Panc1 (cell line): ENCODE measurements around the gene CHCHD6. TPM values are rescaled to one million over a fixed set of nuclear protein-coding genes. Genes with fewer than 3 reads are reported as not detected.
"Not testable (repeated sequence)": the region's sequence is repeated elsewhere in the genome, so short reads cannot be mapped to it uniquely, and the experiment has no call there.

ENCODE experiments used
- ATAC-seq: fragments of 200-7000 bp; cut with Tn5 transposase; 2 replicates; pipeline ENCODE4 v1.9.1; 2020; ENCODE audit warnings: mild to moderate bottlenecking, moderate library complexity
- BruUV-seq: library from RNA; stranded (reverse); fragments of 400-500 nt; replicated peaks from 2 replicates; lab custom pipeline; 2021; lab: Mats Ljungman, UMichigan
- CTCF ChIA-PET: fragments of 300-600 bp; sonication (Branson Sonifier 250); formaldehyde crosslinking; loops from one replicate; lab custom pipeline; 2022; ENCODE audit warnings: antibody characterized with exemption; lab: Charles Lee
- POLR2A ChIA-PET: fragments of 300-600 bp; sonication (Branson Sonifier 250); formaldehyde crosslinking; loops from one replicate; lab custom pipeline; 2022; ENCODE audit warnings: antibody characterized with exemption; lab: Charles Lee
- DNase-seq: peaks from one replicate; pipeline ENCODE4 v3.0.0-alpha.2; 2010; ENCODE audit warnings: low read depth, low spot score
- H3K27ac ChIP-seq: 2 replicates; pipeline ENCODE4 v1.5.1; 2011; ENCODE audit warnings: mild to moderate bottlenecking, low read length, inconsistent platforms
- H3K27me3 ChIP-seq: fragments of 200-500 bp; sonication (Bioruptor generic); 2 replicates; pipeline ENCODE4 v1.6.0; 2014; ENCODE audit warnings: low read length, inconsistent platforms; ENCODE audit not compliant: control insufficient read depth, insufficient read depth
- H3K36me3 ChIP-seq: fragments of 200-500 bp; sonication (Bioruptor generic); 2 replicates; pipeline ENCODE4 v1.5.1; 2014; ENCODE audit warnings: inconsistent platforms, mild to moderate bottlenecking, low read length, moderate library complexity; ENCODE audit not compliant: control insufficient read depth, insufficient read depth
- H3K4me1 ChIP-seq: 2 replicates; pipeline ENCODE4 v1.5.1; 2011; ENCODE audit warnings: inconsistent platforms, mild to moderate bottlenecking, low read length, moderate library complexity; ENCODE audit not compliant: control insufficient read depth, insufficient read depth
- H3K4me3 ChIP-seq, 2 experiments: 2 replicates each; pipeline ENCODE4 v1.5.1; 2011 to 2012; ENCODE audit warnings: low read depth in 2 of 2, low read length in 2 of 2, mild to moderate bottlenecking in 2 of 2, inconsistent platforms in 1 of 2, moderate library complexity in 1 of 2
- H3K9me3 ChIP-seq: fragments of 200-500 bp; sonication (Bioruptor generic); 2 replicates; pipeline ENCODE4 v1.5.1; 2014; ENCODE audit warnings: low read depth, mild to moderate bottlenecking, inconsistent platforms, low read length, moderate library complexity; ENCODE audit not compliant: control insufficient read depth, insufficient read depth
- POLR2AphosphoS5 ChIP-seq: IDR thresholded peaks from 2 replicates; pipeline ENCODE4 v1.6.1; 2012; ENCODE audit warnings: mild to moderate bottlenecking, low read depth, low read length, moderate library complexity
- SIN3A ChIP-seq: IDR thresholded peaks from 2 replicates; pipeline ENCODE4 v1.6.1; 2012; ENCODE audit warnings: low read depth, mild to moderate bottlenecking, low read length, moderate library complexity, borderline replicate concordance; ENCODE audit not compliant: insufficient read depth
- TCF7L2 ChIP-seq: IDR thresholded peaks from 2 replicates; pipeline ENCODE4 v1.6.1; 2011; ENCODE audit warnings: mild to moderate bottlenecking, low read depth, low read length, inconsistent platforms
- in situ Hi-C: cut with HindIII; loops from 2 replicates; pipeline ENCODE4 v1.10.0; 2016; ENCODE audit warnings: low sequenced_read_pairs, low pct_unique_long_range_greater_than_20kb
- intact Hi-C: fragments of 100-400 bp; cut with micrococcal nuclease; formaldehyde crosslinking; loops from one replicate; pipeline ENCODE4 v1.10.0; 2022; ENCODE audit not compliant: unreplicated experiment
- total RNA-seq: library from RNA; stranded (reverse); gene quantifications from one replicate; pipeline ENCODE4 v1.2.1, GENCODE V29; 2021; ENCODE audit not compliant: unreplicated experiment
- TF ChIP-seq, protein P1 (sequence below): fragments of 450-650 bp; IDR thresholded peaks from 2 replicates; pipeline ENCODE4 v1.5.1; 2017; ENCODE audit warnings: mild to moderate bottlenecking
- TF ChIP-seq, protein P2 (sequence below), 2 experiments: IDR thresholded peaks; 2 replicates each; pipeline ENCODE4 v1.6.1; 2011 to 2012; ENCODE audit warnings: low read depth in 2 of 2, control low read depth in 1 of 2, low read length in 1 of 2, mild to moderate bottlenecking in 1 of 2, moderate library complexity in 1 of 2; ENCODE audit not compliant: insufficient read depth in 1 of 2

CHCHD6 gene
- total RNA-seq, 1 experiment from 2014 or later = 31.5 TPM

DNA sequence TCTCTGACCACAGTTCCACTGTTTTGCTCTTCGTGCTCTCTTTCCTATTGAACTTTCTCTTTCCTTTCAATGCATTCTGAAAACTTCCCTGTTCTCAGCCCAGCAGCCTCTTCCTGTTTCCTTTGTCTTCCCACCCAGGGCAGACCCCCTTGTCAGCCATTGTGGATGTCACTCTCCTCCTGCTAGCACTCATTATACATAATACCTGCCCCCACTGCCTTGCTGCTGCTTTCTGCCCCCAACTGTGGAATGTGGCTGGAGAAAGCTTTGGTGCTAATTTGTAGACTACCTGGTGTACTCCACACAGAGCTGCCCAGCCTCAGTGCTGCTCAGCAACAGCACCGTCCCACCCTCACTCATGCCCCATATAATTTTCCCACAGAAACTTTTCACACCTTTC, 80.2 kb downstream of the CHCHD6 start:
- CTCF ChIA-PET = no interaction called here
- no peak for TF ChIP-seq POLR2AphosphoS5
- TF ChIP-seq, protein P1, sequence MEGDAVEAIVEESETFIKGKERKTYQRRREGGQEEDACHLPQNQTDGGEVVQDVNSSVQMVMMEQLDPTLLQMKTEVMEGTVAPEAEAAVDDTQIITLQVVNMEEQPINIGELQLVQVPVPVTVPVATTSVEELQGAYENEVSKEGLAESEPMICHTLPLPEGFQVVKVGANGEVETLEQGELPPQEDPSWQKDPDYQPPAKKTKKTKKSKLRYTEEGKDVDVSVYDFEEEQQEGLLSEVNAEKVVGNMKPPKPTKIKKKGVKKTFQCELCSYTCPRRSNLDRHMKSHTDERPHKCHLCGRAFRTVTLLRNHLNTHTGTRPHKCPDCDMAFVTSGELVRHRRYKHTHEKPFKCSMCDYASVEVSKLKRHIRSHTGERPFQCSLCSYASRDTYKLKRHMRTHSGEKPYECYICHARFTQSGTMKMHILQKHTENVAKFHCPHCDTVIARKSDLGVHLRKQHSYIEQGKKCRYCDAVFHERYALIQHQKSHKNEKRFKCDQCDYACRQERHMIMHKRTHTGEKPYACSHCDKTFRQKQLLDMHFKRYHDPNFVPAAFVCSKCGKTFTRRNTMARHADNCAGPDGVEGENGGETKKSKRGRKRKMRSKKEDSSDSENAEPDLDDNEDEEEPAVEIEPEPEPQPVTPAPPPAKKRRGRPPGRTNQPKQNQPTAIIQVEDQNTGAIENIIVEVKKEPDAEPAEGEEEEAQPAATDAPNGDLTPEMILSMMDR = no peak
- TF ChIP-seq TCF7L2 = no peak
- no peak for TF ChIP-seq SIN3A
- TF ChIP-seq, protein P2, sequence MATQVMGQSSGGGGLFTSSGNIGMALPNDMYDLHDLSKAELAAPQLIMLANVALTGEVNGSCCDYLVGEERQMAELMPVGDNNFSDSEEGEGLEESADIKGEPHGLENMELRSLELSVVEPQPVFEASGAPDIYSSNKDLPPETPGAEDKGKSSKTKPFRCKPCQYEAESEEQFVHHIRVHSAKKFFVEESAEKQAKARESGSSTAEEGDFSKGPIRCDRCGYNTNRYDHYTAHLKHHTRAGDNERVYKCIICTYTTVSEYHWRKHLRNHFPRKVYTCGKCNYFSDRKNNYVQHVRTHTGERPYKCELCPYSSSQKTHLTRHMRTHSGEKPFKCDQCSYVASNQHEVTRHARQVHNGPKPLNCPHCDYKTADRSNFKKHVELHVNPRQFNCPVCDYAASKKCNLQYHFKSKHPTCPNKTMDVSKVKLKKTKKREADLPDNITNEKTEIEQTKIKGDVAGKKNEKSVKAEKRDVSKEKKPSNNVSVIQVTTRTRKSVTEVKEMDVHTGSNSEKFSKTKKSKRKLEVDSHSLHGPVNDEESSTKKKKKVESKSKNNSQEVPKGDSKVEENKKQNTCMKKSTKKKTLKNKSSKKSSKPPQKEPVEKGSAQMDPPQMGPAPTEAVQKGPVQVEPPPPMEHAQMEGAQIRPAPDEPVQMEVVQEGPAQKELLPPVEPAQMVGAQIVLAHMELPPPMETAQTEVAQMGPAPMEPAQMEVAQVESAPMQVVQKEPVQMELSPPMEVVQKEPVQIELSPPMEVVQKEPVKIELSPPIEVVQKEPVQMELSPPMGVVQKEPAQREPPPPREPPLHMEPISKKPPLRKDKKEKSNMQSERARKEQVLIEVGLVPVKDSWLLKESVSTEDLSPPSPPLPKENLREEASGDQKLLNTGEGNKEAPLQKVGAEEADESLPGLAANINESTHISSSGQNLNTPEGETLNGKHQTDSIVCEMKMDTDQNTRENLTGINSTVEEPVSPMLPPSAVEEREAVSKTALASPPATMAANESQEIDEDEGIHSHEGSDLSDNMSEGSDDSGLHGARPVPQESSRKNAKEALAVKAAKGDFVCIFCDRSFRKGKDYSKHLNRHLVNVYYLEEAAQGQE (IDR thresholded peaks at IDR 0.05; ENCODE audit: insufficient read depth in 1 of 2, low read depth in 2 of 2, low read length in 1 of 2) = no peak

DNA sequence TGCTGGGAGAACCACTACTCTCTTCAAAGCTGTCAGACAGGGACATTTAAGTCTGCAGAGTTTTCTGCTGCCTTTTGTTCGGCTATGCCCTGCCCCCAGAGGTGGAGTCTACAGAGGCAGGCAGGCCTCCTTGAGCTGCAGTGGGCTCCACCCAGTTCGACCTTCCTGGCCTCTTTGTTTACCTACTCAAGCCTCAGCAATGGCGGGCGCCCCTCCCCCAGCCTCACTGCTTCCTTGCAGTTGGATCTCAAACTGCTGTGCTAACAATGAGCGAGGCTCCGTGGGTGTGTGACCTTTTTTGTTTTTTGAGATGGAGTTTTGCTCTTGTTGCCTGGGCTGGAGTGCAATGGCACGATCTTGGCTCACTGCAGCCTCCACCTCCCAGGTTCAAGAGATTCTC, 87.3 kb downstream of the CHCHD6 start:
- BruUV-seq, H3K4me1 ChIP-seq, H3K36me3 ChIP-seq, in situ Hi-C loops, POLR2A ChIA-PET, intact Hi-C loops, CTCF ChIA-PET, ATAC-seq, DNase-seq, H3K27ac ChIP-seq, H3K27me3 ChIP-seq, H3K4me3 ChIP-seq: not testable (repeated sequence)
- peaks cover 15% of the 10 kb centered on the region; the same call in 1 of the 2 replicates for H3K9me3 ChIP-seq

More for the DNA sequence above, 80.2 kb downstream of the CHCHD6 start:
- in situ Hi-C loops = no loop called here
- H3K4me3 ChIP-seq = no peak overlapping the region
- ATAC-seq (peak; percentile 56; the same call in 1 of the 2 replicates), DNase-seq (no peak)
- BruUV-seq = no TSS peak
- intact Hi-C loops = no loop called here
- no peaks in the 10 kb centered on the region for H3K9me3 ChIP-seq
- peak overlapping the region; percentile 11; the same call in 1 of the 2 replicates for H3K27ac ChIP-seq
- POLR2A ChIA-PET = no interaction called here
- H3K27me3 ChIP-seq = no peaks in the 10 kb centered on the region
- no peaks in the 10 kb centered on the region for H3K36me3 ChIP-seq
- H3K4me1 ChIP-seq = no peaks in the 10 kb centered on the region

DNA sequence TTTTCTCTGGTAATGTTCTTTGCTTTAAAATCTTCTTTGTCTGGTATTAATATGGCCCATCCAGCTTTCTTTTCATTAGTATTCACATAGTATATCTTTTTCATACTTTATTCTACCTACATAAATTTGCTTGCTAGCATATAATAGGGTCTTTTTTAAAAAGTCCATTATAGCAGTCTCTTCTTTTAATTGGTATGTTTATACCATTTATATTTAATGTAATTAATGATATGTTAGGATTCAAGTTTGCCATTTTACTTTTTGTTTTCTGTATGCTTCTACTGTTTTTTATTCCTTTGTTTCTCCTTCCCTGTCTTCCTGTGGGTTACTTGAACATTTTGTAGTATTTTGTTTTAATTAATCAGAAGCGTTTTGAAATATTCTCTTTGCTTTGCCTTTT, 89.0 kb downstream of the CHCHD6 start:
- POLR2A ChIA-PET = no interaction called here
- intact Hi-C loops = no loop called here
- no peaks in the 10 kb centered on the region for H3K27me3 ChIP-seq

More for the DNA sequence above, 89.0 kb downstream of the CHCHD6 start:
- Histone ChIP-seq H3K4me1 (no peaks in the 10 kb centered on the region), H3K36me3 (no peaks in the 10 kb centered on the region), H3K9me3 (peaks cover 15% of the 10 kb centered on the region; the same call in 1 of the 2 replicates), H3K4me3 (no peak overlapping the region), H3K27ac (no peak overlapping the region)
- TF ChIP-seq TCF7L2 = no peak
- ATAC-seq (no peak), DNase-seq (no peak)
- BruUV-seq = no TSS peak
- in situ Hi-C loops = no loop called here
- CTCF ChIA-PET = interaction anchor here (0.9 kb wide), 1 partner anchor 917 kb away, joined by 3 read pairs; no protein-coding TSS in a partner anchor
